Measurements from ENCODE around the gene PFKFB1.

The PFKFB1 gene

DNA sequence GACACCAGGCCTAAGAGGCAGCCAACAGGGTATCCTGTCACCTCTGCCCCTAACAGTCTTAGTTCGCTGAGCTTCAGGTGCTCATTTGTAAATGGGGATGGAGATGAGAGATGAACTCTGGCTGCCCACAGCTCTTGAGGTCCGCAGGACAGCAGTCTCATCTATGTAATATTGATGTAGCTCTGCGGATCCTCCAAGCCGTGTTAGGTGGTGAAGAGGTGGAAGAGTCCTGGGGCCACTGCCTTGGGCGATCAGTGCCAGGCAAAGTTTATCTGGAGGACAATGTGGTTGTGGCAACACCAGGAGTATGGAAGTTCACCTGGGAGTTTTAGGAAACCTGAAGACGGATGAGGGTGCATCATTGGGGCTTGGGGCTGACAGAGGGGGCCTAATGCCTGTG is 59.9 kb downstream of the PFKFB1 start:
- no peak for DNase-seq (ENCODE audit: low spot score)
- in situ Hi-C loops (cut with MboI; ENCODE audit: low pct_unique_long_range_greater_than_20kb, low sequenced_read_pairs, unreplicated experiment), result loop anchor here (25.0 kb wide), 1 partner anchor 103 kb away; the partner anchor contains the start of gene ALAS2
- TF ChIP-seq, protein P1, sequence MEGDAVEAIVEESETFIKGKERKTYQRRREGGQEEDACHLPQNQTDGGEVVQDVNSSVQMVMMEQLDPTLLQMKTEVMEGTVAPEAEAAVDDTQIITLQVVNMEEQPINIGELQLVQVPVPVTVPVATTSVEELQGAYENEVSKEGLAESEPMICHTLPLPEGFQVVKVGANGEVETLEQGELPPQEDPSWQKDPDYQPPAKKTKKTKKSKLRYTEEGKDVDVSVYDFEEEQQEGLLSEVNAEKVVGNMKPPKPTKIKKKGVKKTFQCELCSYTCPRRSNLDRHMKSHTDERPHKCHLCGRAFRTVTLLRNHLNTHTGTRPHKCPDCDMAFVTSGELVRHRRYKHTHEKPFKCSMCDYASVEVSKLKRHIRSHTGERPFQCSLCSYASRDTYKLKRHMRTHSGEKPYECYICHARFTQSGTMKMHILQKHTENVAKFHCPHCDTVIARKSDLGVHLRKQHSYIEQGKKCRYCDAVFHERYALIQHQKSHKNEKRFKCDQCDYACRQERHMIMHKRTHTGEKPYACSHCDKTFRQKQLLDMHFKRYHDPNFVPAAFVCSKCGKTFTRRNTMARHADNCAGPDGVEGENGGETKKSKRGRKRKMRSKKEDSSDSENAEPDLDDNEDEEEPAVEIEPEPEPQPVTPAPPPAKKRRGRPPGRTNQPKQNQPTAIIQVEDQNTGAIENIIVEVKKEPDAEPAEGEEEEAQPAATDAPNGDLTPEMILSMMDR (IDR thresholded peaks at IDR 0.05; ENCODE audit: extremely low read depth, insufficient read depth, missing control alignments), result no peak

GRCh38 chrX:54933150-54933826 is 60.7 kb downstream of the PFKFB1 start:
- TF ChIP-seq, protein P1 (IDR thresholded peaks at IDR 0.05; ENCODE audit: extremely low read depth, insufficient read depth, missing control alignments), result no peak
- DNase-seq (ENCODE audit: low spot score), result no peak
- in situ Hi-C loops (cut with MboI; ENCODE audit: low pct_unique_long_range_greater_than_20kb, low sequenced_read_pairs, unreplicated experiment), result loop anchor here (25.0 kb wide), 1 partner anchor 104 kb away; the partner anchor contains the start of gene ALAS2

DNA sequence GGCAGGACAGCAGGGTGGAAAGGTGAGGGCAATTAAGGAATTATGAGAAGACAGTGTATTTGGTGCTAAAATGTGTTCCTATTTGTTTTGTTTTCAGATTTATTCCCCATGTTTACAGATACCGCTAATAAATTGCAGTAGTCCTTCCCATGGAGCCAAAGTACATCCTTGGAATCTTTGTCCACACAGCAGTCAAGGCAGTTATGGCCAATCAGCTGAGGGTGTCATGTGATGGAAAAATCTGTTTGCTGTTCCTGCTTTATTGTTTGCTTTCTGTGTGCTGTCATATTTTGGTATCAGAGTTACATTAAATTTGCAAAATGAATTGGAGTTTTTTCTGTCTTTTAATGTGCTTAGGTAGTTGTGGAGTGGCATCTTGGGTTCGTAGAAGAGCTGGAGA is 62.9 kb downstream of the PFKFB1 start:
- in situ Hi-C loops (cut with MboI; ENCODE audit: low pct_unique_long_range_greater_than_20kb, low sequenced_read_pairs, unreplicated experiment), result loop anchor here (25.0 kb wide), 1 partner anchor 106 kb away; the partner anchor contains the start of gene ALAS2
- no peak for DNase-seq (ENCODE audit: low spot score)
- TF ChIP-seq, protein P1 (IDR thresholded peaks at IDR 0.05; ENCODE audit: extremely low read depth, insufficient read depth, missing control alignments), result no peak

- in situ Hi-C loops (cut with MboI; ENCODE audit: low pct_unique_long_range_greater_than_20kb, low sequenced_read_pairs, unreplicated experiment), result loop anchor here (25.0 kb wide), 1 partner anchor 107 kb away; the partner anchor contains the start of gene ALAS2
- TF ChIP-seq, protein P1 (IDR thresholded peaks at IDR 0.05; ENCODE audit: extremely low read depth, insufficient read depth, missing control alignments), result no peak
- DNase-seq (ENCODE audit: low spot score), result no peak
Measured at GRCh38 chrX:54930291-54931049, 63.5 kb downstream of the PFKFB1 start.

DNA sequence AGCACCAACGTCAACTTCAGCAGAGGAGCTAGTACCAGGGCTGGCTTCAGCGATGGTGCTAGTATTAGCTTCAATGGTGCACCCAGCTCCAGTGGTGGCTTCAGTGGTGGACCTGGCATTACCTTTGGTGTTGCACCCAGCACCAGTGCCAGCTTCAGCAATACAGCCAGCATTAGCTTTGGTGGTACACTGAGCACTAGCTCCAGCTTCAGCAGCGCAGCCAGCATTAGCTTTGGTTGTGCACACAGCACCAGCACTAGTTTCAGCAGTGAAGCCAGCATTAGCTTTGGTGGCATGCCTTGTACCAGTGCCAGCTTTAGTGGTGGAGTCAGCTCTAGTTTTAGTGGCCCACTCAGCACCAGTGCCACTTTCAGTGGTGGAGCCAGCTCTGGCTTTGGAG is 65.1 kb downstream of the PFKFB1 start:
- TF ChIP-seq, protein P1 (IDR thresholded peaks at IDR 0.05; ENCODE audit: extremely low read depth, insufficient read depth, missing control alignments), result no peak
- in situ Hi-C loops (cut with MboI; ENCODE audit: low pct_unique_long_range_greater_than_20kb, low sequenced_read_pairs, unreplicated experiment), result loop anchor here (25.0 kb wide), 1 partner anchor 108 kb away; the partner anchor contains the start of gene ALAS2
- DNase-seq (ENCODE audit: low spot score), result no peak

DNA sequence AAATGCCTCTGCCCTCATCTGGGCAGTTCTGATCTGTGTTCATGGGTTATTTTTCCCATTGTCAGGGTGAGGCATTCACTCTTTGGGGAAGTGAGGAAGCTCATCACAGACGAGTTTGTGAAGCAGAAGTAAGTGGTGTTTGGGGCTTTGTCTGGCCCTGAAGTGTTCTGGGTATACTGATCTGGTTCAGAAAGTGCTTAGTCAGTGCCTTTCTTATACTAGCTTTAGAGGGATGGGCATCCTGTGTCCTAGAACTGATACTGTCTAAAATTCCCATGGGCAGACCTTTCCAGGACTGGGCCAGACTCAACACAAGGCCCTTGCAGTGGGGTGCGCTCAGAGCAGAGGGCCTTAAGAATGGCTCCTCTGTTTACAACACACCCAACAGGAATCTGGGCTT is 67.0 kb downstream of the PFKFB1 start:
- in situ Hi-C loops (cut with MboI; ENCODE audit: low pct_unique_long_range_greater_than_20kb, low sequenced_read_pairs, unreplicated experiment), result loop anchor here (25.0 kb wide), 1 partner anchor 110 kb away; the partner anchor contains the start of gene ALAS2
- peak; percentile 2 for DNase-seq (ENCODE audit: low spot score)
- TF ChIP-seq, protein P1 (IDR thresholded peaks at IDR 0.05; ENCODE audit: extremely low read depth, insufficient read depth, missing control alignments), result no peak

Measured in GM13977 (cell line).